Loucy (cell line): ENCODE data around the gene MFN2.

Source experiments
- H2AFZ ChIP-seq: fragments of 200-600 bp; sonication (generic); 2 replicates; pipeline ENCODE4 v1.6.0; 2016; ENCODE audit warnings: antibody characterized with exemption, mild to moderate bottlenecking, low read length, moderate library complexity
- H3F3A ChIP-seq: fragments of 200-600 bp; 2 replicates; pipeline ENCODE4 v1.6.0; 2016; ENCODE audit warnings: antibody characterized with exemption, low read depth, mild to moderate bottlenecking
- H3K27me3 ChIP-seq: fragments of 200-600 bp; sonication (generic); 2 replicates; pipeline ENCODE4 v1.6.1; 2014; ENCODE audit warnings: low read length, mild to moderate bottlenecking; ENCODE audit not compliant: insufficient read depth, poor library complexity, severe bottlenecking
- H3K36me3 ChIP-seq: fragments of 200-600 bp; sonication (generic); 2 replicates; pipeline ENCODE4 v1.6.1; 2016; ENCODE audit warnings: low read length; ENCODE audit not compliant: insufficient read depth
- H3K4me1 ChIP-seq: fragments of 200-600 bp; sonication (generic); 2 replicates; pipeline ENCODE4 v1.5.1; 2014; ENCODE audit warnings: low read length, mild to moderate bottlenecking; ENCODE audit not compliant: insufficient read depth, poor library complexity, severe bottlenecking
- H3K4me2 ChIP-seq: fragments of 200-600 bp; sonication (generic); 2 replicates; pipeline ENCODE4 v1.6.0; 2014; ENCODE audit warnings: antibody characterized with exemption, low read length, low read depth, mild to moderate bottlenecking; ENCODE audit not compliant: poor library complexity, severe bottlenecking
- H3K4me3 ChIP-seq: fragments of 200-600 bp; sonication (generic); 2 replicates; pipeline ENCODE4 v1.5.1; 2014; ENCODE audit warnings: low read length, mild to moderate bottlenecking, mixed read lengths; ENCODE audit not compliant: poor library complexity, severe bottlenecking
- H3K79me2 ChIP-seq: fragments of 200-600 bp; sonication (generic); 2 replicates; pipeline ENCODE4 v1.6.1; 2014; ENCODE audit warnings: low read length; ENCODE audit not compliant: insufficient read depth
- H3K9ac ChIP-seq: fragments of 200-600 bp; sonication (generic); 2 replicates; pipeline ENCODE4 v1.6.0; 2014; ENCODE audit warnings: mild to moderate bottlenecking, low read depth, low read length, moderate library complexity; ENCODE audit not compliant: poor library complexity, severe bottlenecking
- H3K9me2 ChIP-seq: fragments of 200-600 bp; sonication (generic); replicated peaks from 2 replicates; pipeline ENCODE4 v1.6.1; 2016; ENCODE audit warnings: low read depth, low read length, mixed read lengths
- H3K9me3 ChIP-seq: fragments of 200-600 bp; sonication (generic); 2 replicates; pipeline ENCODE4 v1.6.1; 2014; ENCODE audit warnings: mild to moderate bottlenecking, antibody characterized with exemption, low read length, low read depth; ENCODE audit not compliant: insufficient read depth
- H4K20me1 ChIP-seq: fragments of 200-600 bp; sonication (generic); 2 replicates; pipeline ENCODE4 v1.6.0; 2014; ENCODE audit warnings: antibody characterized with exemption, low read length, mild to moderate bottlenecking; ENCODE audit not compliant: insufficient read depth, poor library complexity, severe bottlenecking
- CTCF ChIP-seq: fragments of 200-600 bp; sonication (generic); conservative IDR thresholded peaks from 2 replicates; pipeline ENCODE4 v1.5.1; 2014; ENCODE audit warnings: mild to moderate bottlenecking, antibody characterized with exemption, low read length
- EZH2phosphoT487 ChIP-seq: fragments of 200-600 bp; IDR thresholded peaks from 2 replicates; pipeline ENCODE4 v1.6.1; 2018; ENCODE audit warnings: antibody characterized with exemption, mild to moderate bottlenecking, moderate library complexity, borderline replicate concordance

Gene MFN2

DNA sequence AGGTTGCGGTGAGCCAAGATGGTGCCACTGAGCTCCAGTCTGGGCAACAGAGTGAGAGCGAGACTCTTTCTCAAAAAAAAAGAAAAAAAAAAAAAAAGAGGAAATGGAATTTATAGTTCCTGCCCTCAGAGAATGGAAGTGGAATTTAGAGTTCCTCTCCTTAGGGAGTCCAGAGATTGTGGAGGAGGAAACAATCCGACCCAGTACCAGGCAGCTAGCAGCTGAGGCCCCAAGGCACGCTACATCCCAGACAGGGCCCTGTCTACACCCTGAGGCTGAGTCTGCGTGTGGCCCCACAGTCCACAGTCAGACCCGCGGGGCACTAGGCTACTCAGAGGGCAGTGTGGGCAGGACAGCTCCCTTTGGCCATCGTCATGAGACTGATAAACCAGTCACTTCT, 1.9 kb upstream of the MFN2 start:
- Histone ChIP-seq H3K36me3 (peaks cover 11% of the 10 kb centered on the region; the same call in 1 of the 2 replicates), H4K20me1 (peaks cover 13% of the 10 kb centered on the region), H3K4me1 (peaks cover 27% of the 10 kb centered on the region), H3K4me2 (no peak overlapping the region), H3F3A (no peaks in the 10 kb centered on the region), H3K4me3 (no peak overlapping the region), H3K9me3 (no peaks in the 10 kb centered on the region), H3K9me2 (no peaks in the 10 kb centered on the region), H2AFZ (no peak overlapping the region), H3K27me3 (no peaks in the 10 kb centered on the region), H3K79me2 (peaks cover 30% of the 10 kb centered on the region), H3K9ac (no peak overlapping the region)
- TF ChIP-seq CTCF = no peak
- TF ChIP-seq EZH2phosphoT487 = no peak

GRCh38 chr1:11979028-11979850, 1.0 kb upstream of the MFN2 start:
- Histone ChIP-seq H2AFZ (peak overlapping the region; percentile 93), H3K9ac (peak overlapping the region; percentile 97), H3K79me2 (peaks cover 39% of the 10 kb centered on the region), H3F3A (no peaks in the 10 kb centered on the region), H3K9me2 (no peaks in the 10 kb centered on the region), H3K4me3 (peak overlapping the region; percentile 100), H3K9me3 (no peaks in the 10 kb centered on the region), H3K27me3 (no peaks in the 10 kb centered on the region), H3K36me3 (peaks cover 7% of the 10 kb centered on the region; the same call in 1 of the 2 replicates), H3K4me1 (peaks cover 37% of the 10 kb centered on the region), H3K4me2 (peak overlapping the region; percentile 69), H4K20me1 (peaks cover 18% of the 10 kb centered on the region)
- no peak for TF ChIP-seq CTCF
- TF ChIP-seq EZH2phosphoT487 = no peak

- Histone ChIP-seq H3K9me3 (no peaks in the 10 kb centered on the region), H2AFZ (peak overlapping the region; percentile 93), H3K27me3 (no peaks in the 10 kb centered on the region), H4K20me1 (peaks cover 25% of the 10 kb centered on the region), H3K4me2 (peak overlapping the region; percentile 99), H3K4me3 (peak overlapping the region; percentile 100), H3K4me1 (peaks cover 45% of the 10 kb centered on the region), H3K9me2 (no peaks in the 10 kb centered on the region), H3K79me2 (peaks cover 50% of the 10 kb centered on the region), H3K36me3 (no peaks in the 10 kb centered on the region; the same call in 1 of the 2 replicates), H3K9ac (peak overlapping the region; percentile 97), H3F3A (no peaks in the 10 kb centered on the region)
- TF ChIP-seq EZH2phosphoT487 (no peak), CTCF (no peak)
These were observed 380 bp downstream of the MFN2 start for GRCh38 chr1:11980676-11980972.
